ENCODE measurements around the gene ZIC4. TPM values are rescaled to one million over a fixed set of nuclear protein-coding genes. Genes with fewer than 3 reads are reported as not detected.

ZIC4 gene
- total RNA-seq, 1 donor from 2014 or later, result 40.2 TPM

DNA sequence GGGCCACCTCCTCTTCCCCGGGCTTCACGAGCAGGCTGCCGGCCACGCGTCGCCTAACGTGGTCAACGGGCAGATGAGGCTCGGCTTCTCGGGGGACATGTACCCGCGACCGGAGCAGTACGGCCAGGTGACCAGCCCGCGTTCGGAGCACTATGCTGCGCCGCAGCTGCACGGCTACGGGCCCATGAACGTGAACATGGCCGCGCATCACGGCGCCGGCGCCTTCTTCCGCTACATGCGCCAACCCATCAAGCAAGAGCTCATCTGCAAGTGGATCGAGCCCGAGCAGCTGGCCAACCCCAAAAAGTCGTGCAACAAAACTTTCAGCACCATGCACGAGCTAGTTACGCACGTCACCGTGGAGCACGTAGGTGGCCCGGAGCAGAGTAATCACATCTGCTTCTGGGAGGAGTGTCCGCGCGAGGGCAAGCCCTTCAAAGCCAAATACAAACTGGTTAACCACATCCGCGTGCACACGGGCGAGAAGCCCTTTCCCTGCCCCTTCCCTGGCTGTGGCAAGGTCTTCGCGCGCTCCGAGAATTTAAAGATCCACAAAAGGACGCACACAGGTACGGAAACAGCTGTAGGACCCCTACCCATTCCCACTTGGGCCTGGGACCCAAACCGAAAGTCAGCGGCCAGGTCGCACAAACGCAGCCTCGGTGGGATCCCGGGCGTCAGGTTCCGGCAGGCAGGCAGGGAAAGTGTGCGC is 4.3 kb upstream of the ZIC4 start:
- Mint-ChIP-seq H3K4me1 (ENCODE audit: unreplicated experiment) (peaks cover 17% of the 10 kb centered on the region), H3K27ac (peak overlapping the region; percentile 58), H3K27me3 (peaks cover 92% of the 10 kb centered on the region), H3K4me3 (peak overlapping the region; percentile 87), H3K36me3 (peaks cover 34% of the 10 kb centered on the region), H3K9me3 (no peaks in the 10 kb centered on the region)
- TF ChIP-seq, protein P1, sequence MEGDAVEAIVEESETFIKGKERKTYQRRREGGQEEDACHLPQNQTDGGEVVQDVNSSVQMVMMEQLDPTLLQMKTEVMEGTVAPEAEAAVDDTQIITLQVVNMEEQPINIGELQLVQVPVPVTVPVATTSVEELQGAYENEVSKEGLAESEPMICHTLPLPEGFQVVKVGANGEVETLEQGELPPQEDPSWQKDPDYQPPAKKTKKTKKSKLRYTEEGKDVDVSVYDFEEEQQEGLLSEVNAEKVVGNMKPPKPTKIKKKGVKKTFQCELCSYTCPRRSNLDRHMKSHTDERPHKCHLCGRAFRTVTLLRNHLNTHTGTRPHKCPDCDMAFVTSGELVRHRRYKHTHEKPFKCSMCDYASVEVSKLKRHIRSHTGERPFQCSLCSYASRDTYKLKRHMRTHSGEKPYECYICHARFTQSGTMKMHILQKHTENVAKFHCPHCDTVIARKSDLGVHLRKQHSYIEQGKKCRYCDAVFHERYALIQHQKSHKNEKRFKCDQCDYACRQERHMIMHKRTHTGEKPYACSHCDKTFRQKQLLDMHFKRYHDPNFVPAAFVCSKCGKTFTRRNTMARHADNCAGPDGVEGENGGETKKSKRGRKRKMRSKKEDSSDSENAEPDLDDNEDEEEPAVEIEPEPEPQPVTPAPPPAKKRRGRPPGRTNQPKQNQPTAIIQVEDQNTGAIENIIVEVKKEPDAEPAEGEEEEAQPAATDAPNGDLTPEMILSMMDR (conservative IDR thresholded peaks at IDR 0.05), result no peak
- DNase-seq (ENCODE audit: extremely low spot score, unreplicated experiment), result no peak

DNA sequence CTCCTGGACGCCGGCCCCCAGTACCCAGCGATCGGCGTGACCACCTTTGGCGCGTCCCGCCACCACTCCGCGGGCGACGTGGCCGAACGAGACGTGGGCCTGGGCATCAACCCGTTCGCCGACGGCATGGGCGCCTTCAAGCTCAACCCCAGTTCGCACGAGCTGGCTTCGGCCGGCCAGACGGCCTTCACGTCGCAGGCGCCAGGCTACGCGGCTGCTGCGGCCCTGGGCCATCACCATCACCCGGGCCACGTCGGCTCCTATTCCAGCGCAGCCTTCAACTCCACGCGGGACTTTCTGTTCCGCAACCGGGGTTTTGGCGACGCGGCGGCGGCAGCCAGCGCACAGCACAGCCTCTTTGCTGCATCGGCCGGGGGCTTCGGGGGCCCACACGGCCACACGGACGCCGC is 3.8 kb upstream of the ZIC4 start:
- H3K36me3 Mint-ChIP-seq, result peaks cover 28% of the 10 kb centered on the region
- H3K4me1 Mint-ChIP-seq (ENCODE audit: unreplicated experiment), result peaks cover 13% of the 10 kb centered on the region
- no peak overlapping the region for H3K27ac Mint-ChIP-seq
- peaks cover 92% of the 10 kb centered on the region for H3K27me3 Mint-ChIP-seq
- peak overlapping the region; percentile 87 for H3K4me3 Mint-ChIP-seq
- no peak for DNase-seq (ENCODE audit: extremely low spot score, unreplicated experiment)
- no peaks in the 10 kb centered on the region for H3K9me3 Mint-ChIP-seq
- TF ChIP-seq, protein P1 (conservative IDR thresholded peaks at IDR 0.05), result no peak

DNA sequence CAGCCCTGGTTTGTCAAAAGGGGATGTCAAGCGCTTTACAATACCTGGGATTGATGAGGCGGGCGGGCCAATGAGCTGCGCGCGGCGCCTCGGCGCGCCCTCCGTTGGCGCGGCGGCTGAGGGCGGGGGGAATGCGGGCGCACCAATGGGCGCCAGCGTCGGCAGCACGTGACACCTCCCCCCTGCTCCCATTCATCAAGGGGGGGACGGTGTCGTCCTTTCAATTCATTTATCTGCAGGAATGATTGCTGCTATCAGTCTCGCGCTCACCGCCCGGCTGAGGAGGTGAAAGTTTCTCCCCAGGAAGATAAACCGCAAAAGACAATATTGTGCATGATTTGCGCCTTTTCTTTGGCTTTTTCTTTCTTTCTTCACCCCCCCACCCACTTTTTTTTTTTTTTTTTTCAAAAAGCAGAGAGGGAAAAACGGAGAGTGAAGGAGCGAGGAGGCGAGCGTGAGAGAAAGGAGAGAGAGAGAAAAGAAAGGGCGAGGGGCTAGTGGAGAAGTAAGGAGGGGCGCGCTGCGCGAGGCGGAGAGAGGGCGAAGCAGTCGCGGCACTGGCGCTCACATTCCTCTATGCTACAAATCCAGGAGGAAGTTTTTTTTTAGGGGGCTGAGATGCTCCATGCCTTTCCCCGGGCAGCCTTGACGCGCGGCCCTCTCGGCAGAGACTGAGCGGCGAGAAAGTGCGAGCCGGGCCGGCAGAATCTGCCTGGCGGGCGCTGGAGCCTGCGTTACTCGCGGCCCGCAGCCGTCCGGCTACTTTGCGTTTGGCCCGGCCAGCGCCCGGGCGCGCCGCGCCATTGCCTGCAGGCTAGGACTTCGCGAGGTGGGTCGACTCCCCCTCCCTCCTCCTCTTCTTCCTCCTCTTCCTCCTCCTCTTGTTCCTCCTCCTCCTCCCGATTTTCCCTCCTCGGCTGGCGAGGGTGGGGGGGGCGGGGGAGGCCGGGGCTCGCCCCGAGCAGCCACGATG is 3.1 kb upstream of the ZIC4 start, which contains the start of gene ZIC1:
ZIC1 (plus strand) TSS at position 223 of the 973 bp plus-strand sequence; CDS start at position 971, 748 bp downstream.
- Mint-ChIP-seq H3K27ac (peak within 1 kb of the TSS; percentile 85), H3K4me1 (ENCODE audit: unreplicated experiment) (peaks cover 16% of the 10 kb centered on the region)
- TF ChIP-seq, protein P1 (conservative IDR thresholded peaks at IDR 0.05), result no peak

DNA sequence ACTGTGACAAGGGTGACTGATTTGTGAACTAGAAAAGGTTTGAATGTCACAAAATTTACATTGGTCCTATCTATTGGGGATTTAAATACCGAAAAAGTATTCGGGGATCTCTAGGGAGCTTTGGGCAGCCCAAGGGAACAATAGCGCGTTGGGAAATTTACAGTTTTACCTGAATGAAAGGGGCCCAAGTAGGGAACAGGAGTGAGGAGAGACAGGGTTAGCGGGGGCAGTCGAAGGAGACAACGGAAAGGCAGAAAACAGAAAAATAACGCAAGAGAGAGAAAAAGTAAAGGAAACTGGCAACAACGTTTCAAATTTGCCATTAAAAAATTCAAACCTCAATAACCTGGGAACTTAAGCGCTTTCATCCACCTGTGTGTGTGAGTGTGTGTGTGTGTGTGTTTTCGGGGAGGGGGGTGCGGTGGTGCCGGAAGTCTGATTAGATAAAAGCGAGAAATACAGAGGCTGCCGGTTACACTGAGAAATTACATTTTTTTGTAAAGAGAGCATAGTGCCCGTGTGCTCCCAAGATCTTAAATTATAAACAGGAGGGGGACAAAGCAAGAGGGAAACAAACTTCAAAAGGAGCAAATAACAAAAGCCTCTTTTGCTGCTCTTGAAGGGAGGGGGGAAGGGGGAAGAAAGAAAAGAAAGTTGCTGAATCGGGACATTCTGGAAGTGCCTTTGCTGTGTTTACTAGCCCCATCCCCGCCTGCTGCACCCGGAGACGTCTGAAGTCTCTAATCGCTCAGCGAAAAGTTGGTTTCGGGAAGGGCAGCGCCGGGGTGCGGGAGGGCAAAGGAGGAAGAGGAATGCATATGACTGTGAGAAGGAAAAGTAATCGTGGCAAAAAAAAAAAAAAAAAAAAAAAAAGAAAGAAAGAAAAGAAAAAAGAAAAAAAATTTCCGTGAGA is 2.1 kb upstream of the ZIC4 start:
- Mint-ChIP-seq H3K4me1 (ENCODE audit: unreplicated experiment) (peaks cover 17% of the 10 kb centered on the region), H3K27me3 (peaks cover 93% of the 10 kb centered on the region), H3K36me3 (peaks cover 20% of the 10 kb centered on the region), H3K4me3 (peak overlapping the region; percentile 87), H3K9me3 (no peaks in the 10 kb centered on the region), H3K27ac (peak overlapping the region; percentile 85)
- TF ChIP-seq, protein P1 (conservative IDR thresholded peaks at IDR 0.05), result no peak
- DNase-seq (ENCODE audit: extremely low spot score, unreplicated experiment), result no peak

More for the DNA sequence above, 3.1 kb upstream of the ZIC4 start, which contains the start of gene ZIC1:
- Mint-ChIP-seq H3K36me3 (peaks cover 25% of the 10 kb centered on the region), H3K27me3 (peaks cover 92% of the 10 kb centered on the region), H3K9me3 (no peaks in the 10 kb centered on the region), H3K4me3 (peak within 1 kb of the TSS; percentile 87)
- no peak for DNase-seq (ENCODE audit: extremely low spot score, unreplicated experiment)
